ENCODE measurements around the gene PIP5K1B.

The PIP5K1B gene

DNA sequence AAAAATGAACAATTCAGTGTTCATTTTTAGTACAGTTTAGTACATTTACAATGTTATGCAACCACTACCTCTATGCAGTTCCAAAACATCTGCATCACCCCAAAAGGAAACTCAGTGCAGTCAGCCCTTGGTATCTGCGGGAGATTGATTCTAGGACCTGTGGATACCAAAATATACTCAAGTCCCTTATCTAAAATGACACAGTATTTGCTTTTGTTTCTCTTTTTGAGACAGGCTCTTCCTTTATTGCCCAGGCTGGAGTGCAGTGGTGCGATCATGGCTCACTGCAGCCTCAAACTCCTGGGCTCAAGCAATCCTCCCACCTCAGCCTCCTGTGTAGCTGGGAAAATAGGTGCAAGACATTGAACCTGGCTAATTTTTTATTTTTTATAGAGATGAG, 114.0 kb downstream of the PIP5K1B start:
- no peak for DNase-seq (ENCODE audit: low spot score)

- no peak for DNase-seq (ENCODE audit: low spot score)
Observed at GRCh38 chr9:68821911-68822310, 116.9 kb downstream of the PIP5K1B start.

DNA sequence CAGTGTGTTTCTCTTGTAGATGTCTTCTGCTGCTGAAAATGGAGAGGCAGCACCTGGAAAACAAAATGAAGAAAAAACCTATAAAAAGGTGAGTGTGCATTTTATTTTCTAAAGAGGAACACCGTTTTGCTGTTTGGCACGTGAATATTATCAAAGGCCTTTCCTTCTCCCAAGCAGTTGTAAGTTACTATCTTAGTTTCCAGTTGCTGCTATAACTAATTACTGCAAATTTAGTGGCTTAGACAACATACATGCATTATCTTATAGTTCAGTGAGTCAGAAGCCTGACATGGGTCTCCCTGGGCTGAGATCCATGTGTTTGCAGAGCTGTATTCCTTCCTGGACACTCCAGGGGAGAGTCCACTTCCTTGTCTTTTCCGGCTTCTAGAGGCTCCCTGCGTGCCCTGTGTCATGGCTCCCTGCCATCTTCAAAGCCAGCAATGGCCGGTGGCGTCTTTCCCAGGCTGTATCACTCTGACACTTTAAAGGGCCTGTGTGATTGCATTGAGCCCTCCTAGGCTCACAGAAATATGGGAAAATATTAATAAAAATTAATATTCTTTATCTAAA, 117.6 kb downstream of the PIP5K1B start:
- DNase-seq (ENCODE audit: low spot score): peak; percentile 87

DNA sequence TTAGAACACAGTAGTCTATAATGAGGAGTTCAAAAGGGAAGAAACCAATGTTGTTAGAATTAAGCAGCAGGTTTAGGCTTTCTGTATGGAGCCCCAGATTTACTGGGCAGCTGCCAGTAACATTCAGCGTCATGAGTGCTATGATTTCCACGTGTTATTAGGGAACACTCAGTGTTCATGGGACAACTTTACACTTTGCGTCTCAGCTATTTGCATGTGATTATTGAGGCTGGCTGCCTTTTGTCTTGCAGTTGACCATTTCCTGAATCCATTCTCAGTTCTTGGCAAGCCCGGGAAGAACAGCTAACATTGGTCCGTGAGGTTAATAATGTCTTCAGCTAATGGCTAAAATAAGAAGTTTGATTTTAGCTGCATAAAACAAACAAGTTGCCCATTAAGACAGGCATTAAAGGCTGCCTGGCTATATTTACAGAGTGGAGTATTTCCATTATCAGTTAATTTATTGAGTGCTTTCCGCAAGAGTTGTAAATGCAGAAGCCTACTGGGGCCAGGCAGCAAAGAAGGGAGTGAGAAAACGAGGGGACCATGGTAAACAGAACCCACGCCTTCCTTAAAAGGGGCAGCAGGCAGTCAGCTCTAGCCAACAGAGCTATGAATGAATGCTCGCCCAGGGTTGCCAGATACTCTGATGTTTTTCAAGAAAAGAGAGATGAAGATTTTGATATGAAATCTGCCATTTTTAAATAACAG, 120.9 kb downstream of the PIP5K1B start:
- DNase-seq (ENCODE audit: low spot score): no peak

DNA sequence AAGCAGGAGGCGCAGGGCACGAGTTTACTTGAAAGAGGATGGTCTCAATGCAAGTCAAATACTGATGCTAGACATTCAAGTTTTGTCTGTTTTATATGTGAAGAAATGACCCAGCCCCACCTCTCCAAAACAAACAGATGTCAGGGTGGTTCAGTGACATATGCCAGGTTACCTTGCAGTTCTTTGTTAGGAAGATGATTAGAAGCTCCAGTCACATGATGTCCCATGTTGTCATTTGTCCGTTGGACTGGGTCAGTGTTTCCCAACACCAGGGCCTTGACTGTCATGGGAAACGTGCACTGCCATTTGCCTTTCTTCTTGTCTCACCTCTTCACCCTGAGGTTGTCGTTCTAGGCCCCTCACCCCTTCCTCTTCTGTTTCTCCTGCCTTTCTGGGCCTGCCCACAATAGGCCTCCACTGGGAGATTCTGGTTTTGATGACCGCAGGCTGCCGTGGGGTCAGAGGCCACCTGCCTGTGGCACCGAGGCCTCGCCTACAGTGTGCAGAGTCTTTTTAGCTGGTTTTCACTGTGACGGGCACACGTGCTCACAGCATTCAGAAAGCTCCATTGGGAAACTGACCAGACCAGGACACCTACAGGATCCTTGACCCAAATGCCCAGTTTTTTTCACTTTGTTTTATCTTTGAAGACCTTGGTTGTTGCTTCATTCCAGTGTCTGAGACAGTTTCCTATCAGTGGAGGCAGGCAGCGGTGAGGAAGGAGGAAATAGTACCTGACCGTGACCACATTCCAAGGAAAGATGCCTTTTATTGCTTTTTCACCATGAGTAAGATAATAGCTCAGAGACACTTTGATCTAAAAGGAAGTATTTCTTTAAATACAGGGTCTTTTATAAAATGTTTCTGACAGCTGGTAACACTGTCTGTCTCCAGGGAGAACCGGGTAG, 123.1 kb downstream of the PIP5K1B start:
- DNase-seq (ENCODE audit: low spot score): no peak

- no peak for DNase-seq (ENCODE audit: low spot score)
Observed at GRCh38 chr9:68832101-68832500, 127.1 kb downstream of the PIP5K1B start.

DNA sequence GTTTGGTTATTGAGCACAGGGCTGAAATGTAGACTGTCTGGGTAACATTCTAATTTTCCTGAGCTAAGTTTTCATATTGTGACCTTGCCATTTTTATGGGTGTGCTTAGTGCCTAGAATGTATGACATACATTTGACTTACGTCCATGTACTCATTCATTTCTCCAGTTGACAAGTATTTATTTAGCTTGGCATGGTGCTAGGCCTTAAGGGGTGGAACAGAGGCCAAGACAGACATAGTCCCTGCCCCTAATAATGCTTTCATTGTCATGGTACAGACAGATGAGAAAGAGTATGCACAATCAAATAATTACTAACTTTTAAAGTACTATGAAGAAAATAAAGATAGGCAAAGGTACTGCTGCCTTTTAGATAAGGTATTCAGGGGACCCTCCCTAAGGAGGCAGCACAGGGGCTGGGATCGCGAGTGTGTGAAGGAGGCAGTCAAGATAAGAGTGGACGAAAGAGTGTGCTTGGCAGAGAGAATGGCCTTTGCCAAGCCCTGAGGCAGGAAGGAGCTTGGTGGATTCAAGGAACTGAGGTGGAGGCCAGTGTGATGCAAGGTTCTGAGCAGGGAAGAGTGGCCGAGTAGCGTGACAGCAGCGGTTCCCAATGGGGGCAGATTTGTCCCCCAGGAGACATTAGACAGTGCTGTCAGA, 128.0 kb downstream of the PIP5K1B start:
- DNase-seq (ENCODE audit: low spot score): no peak

DNA sequence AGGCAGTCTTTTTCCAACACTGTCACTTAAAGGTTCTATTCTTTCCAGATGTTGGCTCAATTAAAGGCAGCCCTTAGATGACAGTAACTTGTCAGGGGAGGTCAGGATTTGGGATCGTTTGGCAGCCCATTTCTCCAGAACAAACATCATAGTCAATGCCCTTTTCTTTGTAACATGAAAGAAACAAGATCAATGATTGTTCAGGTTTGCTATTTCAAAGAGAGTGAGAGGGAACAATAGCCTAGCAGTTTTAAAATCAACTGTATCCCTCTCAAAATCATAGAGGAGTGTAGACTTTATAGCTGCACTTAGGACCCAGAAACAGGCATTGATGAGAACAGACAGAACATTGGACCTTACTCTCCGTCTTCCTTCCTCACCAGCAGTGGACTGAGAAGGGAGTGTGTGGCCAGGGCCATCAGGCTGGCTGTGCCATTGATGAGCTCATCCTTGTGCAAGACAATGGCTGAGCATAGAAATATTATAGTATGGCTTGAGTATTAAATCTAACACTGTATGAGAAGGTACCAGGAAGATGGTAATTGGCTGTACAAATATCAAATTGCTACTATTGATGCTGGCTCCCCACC, 130.0 kb downstream of the PIP5K1B start:
- no peak for DNase-seq (ENCODE audit: low spot score)

DNA sequence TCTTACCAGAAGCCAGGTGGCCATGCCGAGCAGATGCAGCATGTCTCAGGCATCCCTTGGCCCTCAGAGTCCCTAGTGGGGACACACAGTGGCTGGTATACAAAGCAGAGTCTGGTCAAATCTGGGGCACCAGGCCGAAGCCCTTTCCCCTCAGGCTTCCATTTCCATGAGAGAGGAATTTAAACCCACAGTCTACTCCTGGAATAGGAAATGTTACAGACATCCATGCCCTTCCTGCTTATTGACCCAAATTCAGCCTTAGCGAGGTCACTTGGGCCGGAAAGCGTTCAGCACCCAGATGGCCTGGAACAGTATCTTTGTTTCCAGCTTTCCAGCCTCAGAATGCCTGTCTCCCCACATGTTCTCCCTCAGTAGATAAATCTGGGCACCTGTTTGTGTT, 131.7 kb downstream of the PIP5K1B start:
- peak; percentile 36 for DNase-seq (ENCODE audit: low spot score)

- no peak for DNase-seq (ENCODE audit: low spot score)
Observed at GRCh38 chr9:68838245-68838644, 133.2 kb downstream of the PIP5K1B start.

DNA sequence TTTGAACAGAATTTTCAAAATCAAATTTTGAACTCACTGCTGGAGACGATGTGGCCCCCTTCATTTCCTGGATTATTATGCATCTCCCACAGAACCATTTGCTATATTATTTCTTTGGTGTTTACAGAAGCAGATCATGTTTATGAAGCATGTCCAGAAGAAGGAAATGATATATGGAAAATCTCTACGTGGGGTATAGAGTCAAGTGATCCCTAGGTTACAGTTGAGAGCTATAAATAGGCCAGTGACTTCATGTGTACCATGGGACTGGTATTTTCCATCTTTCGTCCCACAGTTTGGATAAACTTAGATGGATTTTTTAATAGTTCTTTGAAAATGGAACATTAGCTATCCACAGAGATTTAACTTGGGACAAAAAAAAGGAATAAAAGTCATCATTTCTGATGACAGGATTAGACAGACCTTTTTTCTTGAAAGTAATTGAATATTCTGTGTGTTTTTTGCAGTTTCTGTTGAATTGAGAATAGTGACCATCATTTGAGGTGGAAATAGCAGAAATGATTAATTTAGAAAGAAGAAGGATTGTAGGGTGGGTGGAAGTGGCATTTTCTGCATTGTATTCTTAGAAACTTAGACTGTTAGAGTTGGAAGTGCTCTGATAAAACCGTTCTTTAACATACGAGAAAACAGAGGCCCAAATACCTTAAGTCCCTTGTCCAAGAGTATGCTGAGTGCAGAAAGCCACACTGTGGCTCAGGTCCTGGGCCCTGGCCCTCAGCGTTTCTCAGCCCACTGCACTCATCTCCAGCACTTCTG, 136.4 kb downstream of the PIP5K1B start:
- no peak for DNase-seq (ENCODE audit: low spot score)

DNA sequence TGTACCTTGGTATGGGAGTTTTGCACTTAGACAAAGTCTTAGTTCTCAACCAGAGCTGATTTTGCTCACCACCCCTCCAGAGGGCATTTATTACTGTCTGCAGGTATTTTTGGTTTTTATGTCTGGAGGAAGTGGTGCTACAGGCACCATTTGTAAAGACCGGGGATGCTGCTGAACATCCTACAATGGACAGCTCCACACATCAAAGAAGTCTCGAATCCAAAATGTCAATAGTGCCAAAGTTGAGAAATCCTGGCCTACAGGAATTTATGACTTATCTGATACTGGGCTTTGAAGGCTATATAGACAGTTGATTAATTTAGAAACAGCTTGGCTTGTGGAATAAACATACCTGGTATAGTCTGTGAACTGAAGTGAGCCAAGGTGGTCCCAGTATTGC, 137.5 kb downstream of the PIP5K1B start:
- DNase-seq (ENCODE audit: low spot score): no peak

- DNase-seq (ENCODE audit: low spot score): no peak
Observed at GRCh38 chr9:68843239-68843638, 138.2 kb downstream of the PIP5K1B start.

DNA sequence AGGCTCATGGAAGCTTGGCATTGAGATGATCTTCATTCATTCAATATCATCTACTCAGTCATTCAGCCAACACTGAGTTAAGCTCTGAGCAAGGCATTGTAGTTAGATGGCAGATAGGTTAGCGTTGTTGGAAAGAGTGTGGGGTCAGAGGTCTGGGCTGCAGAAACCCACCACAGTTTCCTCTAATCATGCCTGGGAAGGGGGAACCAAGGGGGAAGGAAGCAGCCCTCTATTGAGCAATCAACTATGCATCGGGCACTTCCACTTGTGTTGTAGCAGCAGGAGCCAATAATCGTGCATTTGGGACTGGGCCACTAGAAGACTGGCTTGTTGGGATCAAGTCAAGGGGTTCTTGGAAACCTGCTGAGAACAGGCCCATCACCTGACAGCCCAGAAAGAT, 139.1 kb downstream of the PIP5K1B start:
- DNase-seq (ENCODE audit: low spot score): no peak

DNA sequence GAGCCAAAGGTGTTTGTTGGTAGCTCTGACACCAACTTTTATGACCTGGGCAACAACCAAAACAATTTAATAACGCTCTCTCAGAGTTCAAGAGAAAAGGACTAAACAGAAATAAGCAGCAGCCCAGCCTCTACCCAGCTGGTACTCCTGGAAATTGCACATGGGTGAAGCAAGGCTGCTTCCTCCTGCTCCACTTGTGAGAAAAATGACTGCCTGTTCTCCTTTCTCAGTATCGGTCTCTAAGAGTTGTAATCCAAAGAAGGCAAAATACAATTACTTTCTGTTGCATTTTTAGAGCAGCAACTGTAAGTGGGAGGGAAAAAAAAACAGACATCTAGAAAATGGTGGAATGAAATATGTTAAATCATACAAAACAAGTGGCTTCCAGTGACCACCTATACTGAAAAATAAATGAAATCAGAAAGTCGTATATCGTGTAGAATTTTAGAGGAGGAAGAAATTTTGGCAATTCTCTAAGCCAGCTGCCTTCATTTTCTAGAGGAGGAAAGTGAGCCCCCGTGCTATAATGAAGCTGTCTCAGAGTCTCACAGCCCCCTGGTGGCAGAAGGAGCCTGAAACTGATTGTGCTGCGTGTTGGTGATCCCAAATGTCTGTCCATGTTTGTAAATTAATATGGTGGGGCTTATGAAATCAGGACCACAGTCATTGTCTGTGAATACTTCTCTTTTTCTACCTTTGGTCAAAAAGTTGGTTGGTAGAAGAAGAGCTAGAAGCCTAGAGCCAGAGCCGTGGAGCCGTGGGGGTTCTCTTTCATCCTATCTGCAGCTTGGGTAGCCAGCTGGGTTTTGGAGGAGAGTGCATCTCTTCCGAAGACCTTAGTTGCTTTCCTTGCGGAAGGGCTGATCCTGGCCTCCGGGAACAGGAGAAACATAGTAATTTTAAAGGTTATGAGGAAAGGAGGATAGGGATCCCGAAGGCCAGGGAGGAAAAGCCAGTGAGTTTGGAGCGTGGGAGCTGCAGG, 139.9 kb downstream of the PIP5K1B start:
- DNase-seq (ENCODE audit: low spot score): peak; percentile 35

DNA sequence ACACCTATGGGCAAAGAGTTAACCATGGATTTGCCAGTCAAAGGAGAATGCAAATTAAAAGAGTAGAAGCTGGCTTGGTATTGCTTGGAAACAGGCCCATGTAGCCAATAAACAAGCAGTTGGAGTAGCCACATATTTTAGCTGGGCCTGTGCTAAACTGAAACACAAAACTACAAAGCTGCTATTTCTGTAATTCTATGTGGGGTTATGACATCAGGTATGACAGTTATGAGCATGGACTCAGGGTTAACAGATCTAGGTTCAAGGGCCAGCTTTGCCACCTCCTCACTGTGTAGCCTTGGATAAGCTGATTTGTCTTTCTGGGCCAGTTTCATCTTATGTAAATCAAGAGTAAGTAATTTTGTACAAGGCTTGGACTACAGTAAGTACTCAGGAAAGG, 142.7 kb downstream of the PIP5K1B start:
- no peak for DNase-seq (ENCODE audit: low spot score)

GRCh38 chr9:68851657-68852056, 146.6 kb downstream of the PIP5K1B start:
- no peak for DNase-seq (ENCODE audit: low spot score)

DNA sequence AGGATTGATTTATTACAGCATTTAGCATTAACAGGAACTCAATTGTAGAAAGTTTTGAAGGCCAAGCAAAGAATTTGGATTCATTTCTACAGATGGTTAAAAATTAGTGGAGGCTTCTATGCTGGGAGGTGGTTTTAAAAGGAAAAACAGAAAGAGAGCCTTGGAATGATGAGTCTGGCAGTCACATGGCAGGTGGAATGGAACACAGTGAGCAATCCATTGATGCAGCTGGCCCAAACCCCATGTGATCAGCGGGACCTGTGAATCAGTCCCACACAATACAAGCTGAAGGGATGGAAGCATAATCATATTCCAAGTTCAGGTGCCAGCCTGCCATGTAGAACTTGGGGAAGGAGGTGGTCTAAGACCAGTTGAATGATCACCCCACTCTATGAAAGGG, 147.9 kb downstream of the PIP5K1B start:
- no peak for DNase-seq (ENCODE audit: low spot score)

GRCh38 chr9:68859347-68859746, 154.3 kb downstream of the PIP5K1B start:
- no peak for DNase-seq (ENCODE audit: low spot score)

- no peak for DNase-seq (ENCODE audit: low spot score)
Observed at GRCh38 chr9:68860419-68860818, 155.4 kb downstream of the PIP5K1B start.
